NCI-H2227 (cell line): ENCODE data around the gene PCED1A.

Experiments used
- DNase-seq: peaks from one replicate; lab custom pipeline; 2025; ENCODE audit not compliant: unreplicated experiment; lab: John Stamatoyannopoulos, UW

Gene PCED1A, protein sequence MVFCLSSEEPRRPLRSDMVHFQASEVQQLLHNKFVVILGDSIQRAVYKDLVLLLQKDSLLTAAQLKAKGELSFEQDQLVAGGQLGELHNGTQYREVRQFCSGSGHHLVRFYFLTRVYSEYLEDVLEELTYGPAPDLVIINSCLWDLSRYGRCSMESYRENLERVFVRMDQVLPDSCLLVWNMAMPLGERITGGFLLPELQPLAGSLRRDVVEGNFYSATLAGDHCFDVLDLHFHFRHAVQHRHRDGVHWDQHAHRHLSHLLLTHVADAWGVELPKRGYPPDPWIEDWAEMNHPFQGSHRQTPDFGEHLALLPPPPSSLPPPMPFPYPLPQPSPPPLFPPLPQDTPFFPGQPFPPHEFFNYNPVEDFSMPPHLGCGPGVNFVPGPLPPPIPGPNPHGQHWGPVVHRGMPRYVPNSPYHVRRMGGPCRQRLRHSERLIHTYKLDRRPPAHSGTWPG

GRCh38 chr20:2840138-2840966 lies at the start of gene PCED1A, which contains the start of gene VPS16:
PCED1A (minus strand) TSS chr20:2840655; CDS start chr20:2839912, 743 bp downstream.
VPS16 (plus strand) TSS chr20:2840745; CDS start chr20:2840775, 30 bp downstream.
- peak; percentile 94 for DNase-seq

- no peak for DNase-seq
Observed at GRCh38 chr20:2889797-2890196, 49.3 kb upstream of the PCED1A start.

DNA sequence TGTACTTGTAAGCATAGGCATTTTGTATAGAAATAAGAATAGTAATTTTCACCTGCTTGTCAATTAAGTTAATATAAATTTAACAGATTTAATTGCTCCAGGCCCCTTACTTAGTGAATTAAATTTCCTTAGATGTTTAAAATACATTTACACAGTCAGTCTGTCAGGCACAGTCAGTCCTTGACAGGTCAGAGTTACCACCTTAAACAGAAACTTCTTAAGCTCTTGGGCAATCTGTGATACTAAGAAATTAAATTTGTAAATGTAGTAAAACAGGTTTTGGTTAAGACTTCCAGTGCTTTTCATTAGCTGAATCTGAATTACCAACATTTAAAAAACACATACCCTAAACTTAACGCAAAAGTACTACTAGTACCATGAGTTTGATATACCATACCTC lies 48.8 kb upstream of the PCED1A start:
- DNase-seq: no peak

DNA sequence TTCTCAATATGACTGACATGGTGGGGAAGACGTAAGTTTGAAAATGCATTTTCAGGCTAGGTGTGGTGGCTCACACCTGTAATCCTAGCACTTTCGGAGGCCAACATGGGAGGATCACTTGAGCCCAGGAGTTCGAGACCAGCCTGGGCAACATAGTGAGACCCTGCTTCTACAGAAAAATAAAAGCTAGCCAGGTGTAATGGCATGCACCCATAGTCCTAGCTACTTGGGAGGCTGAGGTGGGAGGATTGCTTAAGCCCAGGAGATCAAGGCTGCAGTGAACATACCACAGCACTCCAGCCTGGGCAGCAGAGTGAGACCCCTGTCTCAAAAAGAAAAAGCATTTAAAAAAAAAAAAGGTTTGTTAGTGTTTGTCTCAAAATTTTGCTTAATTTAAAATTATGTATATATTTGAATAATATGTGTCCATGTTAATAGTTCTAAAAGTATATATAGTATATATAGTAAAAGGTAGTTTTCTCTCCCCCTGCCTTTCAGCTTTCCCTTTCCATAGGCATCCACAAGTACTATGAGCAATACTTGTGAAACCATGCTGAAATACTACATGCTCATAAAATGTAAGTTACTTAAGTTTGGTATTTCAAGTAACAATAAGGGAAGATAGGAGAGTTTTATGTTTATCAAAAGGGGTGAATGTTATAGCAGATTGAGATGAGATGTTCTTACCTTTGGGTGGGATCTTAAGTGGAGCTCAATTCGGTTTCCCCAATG lies 47.9 kb upstream of the PCED1A start:
- DNase-seq: no peak

DNA sequence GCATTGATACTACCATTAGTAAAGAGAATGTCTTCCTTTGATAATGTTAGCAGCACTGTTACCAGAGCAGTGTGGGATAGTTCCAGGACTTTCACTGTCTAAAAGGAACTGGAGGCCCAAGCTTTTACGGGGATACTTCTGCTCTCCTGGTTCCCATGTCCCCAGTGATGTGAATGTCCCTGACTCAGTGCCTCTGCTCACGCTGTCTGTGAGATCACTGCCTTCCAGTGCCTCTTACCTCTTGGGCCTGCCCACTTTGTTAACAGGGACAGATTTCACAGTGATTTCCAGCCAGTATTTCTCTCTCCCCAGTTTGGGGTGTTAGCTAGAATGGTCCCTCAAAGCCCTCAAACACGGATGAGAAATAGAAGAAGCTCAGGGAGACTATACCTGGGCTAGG lies 47.3 kb upstream of the PCED1A start:
- DNase-seq: no peak

DNA sequence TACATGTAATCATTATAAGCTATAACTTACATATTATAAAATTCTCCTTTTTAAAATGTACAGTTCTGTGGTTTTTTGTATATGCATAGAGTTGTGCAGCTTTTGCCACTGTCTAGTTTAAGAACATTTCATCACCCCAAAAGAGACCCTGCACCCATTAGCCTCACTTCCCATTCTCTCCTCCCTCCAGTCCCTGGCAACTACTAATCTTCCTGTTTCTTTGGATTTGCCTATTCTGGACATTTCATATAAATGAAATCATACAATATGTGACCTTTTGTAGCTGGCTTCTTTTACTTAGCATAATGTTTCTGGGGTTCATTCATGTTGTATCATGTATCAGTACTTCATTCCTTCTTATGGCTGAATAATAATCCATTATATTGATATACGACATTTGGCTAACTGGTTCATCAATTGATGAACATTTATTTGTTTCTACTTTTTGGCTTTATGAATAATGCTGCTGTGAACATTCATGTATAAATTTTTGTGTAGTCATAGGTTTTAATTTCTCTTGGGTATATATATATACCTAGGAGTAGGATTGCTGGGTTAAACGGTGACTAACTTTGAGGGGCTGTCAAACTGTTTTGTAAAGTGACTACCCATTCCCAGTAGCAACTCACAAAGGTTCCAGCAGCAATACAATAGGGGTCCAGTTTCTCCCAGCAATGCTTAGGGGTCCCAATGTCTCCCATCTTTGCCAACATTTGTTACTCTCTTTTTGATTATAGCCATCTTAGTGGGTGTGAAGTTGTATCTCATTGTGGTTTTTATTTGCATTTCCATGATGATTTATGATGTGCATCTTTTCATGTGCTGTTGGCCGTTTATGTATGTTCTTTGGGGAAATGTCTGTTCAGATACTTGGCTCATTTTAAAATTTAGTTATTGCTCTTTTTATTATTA lies 43.5 kb upstream of the PCED1A start:
- DNase-seq: no peak

- DNase-seq: no peak
Observed at GRCh38 chr20:2880650-2881049, 40.2 kb upstream of the PCED1A start.

GRCh38 chr20:2879146-2879545 lies 38.7 kb upstream of the PCED1A start:
- DNase-seq: no peak

- no peak for DNase-seq
Observed at GRCh38 chr20:2878515-2878914, 38.1 kb upstream of the PCED1A start.

- no peak for DNase-seq
Observed at GRCh38 chr20:2875690-2876203, 35.3 kb upstream of the PCED1A start.

DNA sequence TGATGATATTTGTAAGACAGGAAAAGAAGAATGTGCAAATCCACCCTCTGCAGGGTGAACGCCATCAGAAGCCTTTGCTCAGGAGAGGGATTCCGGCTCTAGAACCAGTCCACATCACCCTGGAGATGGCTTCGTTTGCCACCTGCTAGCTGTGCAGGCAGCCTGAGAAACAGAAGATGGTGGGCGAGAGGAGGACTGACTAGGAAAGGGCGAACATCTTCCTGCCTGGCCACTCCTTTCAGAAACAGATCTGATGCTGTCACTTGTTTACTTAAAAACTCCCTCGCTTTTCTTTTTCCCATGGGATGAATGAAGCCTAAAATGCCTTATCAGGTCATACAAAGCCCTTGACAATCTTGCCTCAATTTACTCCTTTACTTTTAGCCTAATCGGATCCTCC lies 34.0 kb upstream of the PCED1A start:
- peak; percentile 18 for DNase-seq

GRCh38 chr20:2873747-2874041 lies 33.2 kb upstream of the PCED1A start:
- DNase-seq: peak; percentile 87

DNA sequence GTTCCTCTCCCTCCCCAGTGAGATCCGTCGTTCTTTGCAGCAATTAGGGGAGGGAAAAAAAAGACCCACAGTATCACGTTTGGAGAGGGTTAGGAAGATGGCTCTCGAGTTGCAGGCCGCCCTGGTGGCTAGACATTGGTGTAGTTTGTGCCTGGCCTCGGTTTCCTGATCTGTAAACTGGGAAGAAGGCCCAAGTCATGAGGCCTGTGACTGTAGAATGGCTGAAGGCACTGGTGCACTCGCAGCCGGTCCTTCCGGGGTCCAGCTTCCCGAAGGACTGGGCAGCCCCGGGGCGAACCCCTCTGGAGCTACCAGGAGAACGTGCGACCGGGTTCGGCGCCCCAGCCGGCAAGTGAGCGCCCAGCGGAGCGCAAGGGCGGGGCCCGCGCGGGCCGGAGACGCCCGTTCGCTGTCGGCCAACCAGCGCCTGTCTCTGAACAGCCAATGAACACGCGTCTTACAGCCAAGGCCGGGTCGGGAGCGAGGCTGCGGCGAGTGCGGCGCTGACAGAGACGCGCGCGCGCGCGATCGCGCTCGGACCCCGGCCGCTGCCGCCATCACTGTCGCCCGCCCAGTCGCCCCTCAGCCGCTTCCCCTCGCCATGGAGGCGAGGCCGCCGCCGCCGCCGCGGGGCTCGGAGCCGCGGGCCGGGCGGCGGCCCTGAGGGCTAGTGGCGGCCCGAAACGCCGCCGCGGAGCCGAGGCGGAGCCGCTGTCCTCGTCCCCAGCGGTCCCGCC lies 32.7 kb upstream of the PCED1A start, which contains the start of gene PTPRA:
Gene PTPRA, plus strand, starts transcription at position 472 of the 737 bp plus-strand sequence. CDS start 90,797 bp downstream, outside the sequence.
- DNase-seq: peak; percentile 97

DNA sequence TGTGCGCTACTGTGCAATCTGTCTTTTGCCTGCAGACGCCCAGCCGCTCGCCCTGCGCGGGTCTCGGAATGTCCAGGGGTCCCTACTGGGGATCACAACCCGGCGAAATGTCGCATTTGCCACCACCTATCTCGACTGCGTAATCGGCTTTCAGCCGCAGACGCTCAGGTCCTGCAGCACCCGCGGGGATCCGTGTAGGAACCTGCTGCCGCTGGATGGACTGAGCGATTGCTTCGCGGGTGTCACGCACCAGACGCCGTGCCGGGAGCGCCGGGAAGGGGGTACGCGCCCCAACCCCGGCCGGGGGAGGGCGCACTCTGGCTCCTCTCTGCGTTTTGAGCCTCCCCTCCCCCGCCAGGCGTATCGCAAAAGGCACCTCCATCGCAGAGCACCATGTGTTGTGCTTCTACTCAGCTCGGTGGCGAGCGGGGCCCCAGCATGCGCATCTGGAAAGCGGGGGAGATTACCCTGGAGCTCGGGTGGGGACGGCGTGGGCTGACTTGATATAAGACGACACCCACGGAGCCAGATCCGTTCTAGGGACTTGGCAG lies 32.1 kb upstream of the PCED1A start:
- DNase-seq: peak; percentile 71

DNA sequence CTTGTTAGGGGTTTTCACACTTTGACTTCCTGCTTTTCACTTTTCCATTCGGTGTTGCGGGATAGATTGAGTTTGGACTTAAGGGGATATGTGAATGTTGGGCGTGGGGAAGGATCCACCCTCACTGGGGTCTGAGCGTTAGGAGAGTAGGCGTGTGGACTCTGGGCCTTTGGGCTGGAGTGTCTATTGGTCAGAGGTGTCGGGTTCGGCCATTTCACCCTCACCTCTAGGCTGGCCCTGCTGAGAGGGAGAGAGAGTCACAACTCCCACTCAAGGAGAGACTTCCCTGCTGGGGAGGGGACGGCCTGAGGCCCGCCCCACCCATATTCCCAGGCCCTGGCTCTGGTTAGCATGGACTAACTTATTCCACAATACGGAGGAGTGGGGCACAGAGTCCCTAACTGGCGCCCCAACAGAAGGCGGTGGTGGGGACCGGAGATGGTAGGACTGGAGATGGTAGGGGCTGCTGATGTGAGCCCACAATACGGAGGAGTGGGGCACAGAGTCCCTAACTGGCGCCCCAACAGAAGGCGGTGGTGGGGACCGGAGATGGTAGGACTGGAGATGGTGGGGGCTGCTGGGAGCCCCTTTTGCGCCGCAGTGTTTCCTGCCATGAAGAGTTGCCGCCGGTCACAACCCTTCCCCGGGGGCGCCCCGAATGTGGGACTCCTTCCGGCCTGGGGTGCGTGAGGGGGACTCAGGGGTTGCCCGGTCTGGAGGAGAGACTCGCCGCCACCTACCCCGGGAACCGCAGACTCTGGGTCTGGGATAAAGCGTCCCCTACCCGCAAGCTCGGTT lies 31.4 kb upstream of the PCED1A start:
- no peak for DNase-seq

DNA sequence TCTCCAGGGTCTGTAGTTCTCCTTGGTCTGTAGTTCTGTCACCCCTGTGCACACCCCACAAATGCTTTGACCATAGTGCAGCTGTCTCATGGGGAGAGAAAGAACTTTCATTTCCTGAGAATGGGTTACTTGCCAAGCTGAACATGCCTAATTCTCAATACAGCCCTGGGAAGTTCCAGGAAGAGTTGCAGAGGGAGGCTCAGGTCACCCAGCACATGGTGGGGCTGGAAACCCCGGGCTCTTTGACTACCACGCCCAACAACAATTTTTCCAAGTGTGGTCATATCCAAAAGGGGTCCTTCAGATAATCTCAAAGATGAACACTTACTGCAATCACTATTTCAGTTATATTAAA lies 30.6 kb upstream of the PCED1A start:
- no peak for DNase-seq

GRCh38 chr20:2869381-2869780 lies 28.9 kb upstream of the PCED1A start:
- no peak for DNase-seq

- DNase-seq: no peak
Observed at GRCh38 chr20:2867081-2867864, 26.8 kb upstream of the PCED1A start.
